Sigmoid colon (tissue), 7 donors: ENCODE data around the gene TMOD1. TPM values are rescaled to one million over a fixed set of nuclear protein-coding genes. Genes with fewer than 3 reads are reported as not detected.

ENCODE experiments used
- DNase-seq: peaks from one replicate; pipeline ENCODE4 v3.0.0-alpha.2; 2019
- H3K27ac ChIP-seq, 4 donors: fragments of 200-600 bp; sonication (generic); one replicate each; pipeline ENCODE4 v1.5.1; 2016 to 2019; ENCODE audit warnings: mild to moderate bottlenecking in 1 of 4
- H3K27me3 ChIP-seq, 3 donors: fragments of 200-600 bp; sonication (generic); one replicate each; pipeline ENCODE4 v1.5.1; 2019; ENCODE audit warnings: mild to moderate bottlenecking in 1 of 3
- H3K36me3 ChIP-seq, 4 donors: fragments of 200-600 bp; sonication (generic); one replicate each; pipeline ENCODE4 v1.5.1; 2016 to 2019
- H3K4me1 ChIP-seq, 4 donors: fragments of 200-600 bp; sonication (generic); one replicate each; pipeline ENCODE4 v1.5.1; 2017 to 2019
- H3K4me3 ChIP-seq, 4 donors: fragments of 200-600 bp; sonication (generic); one replicate each; pipeline ENCODE4 v1.5.1; 2017 to 2019; ENCODE audit warnings: mild to moderate bottlenecking in 2 of 4, moderate library complexity in 1 of 4
- H3K9me3 ChIP-seq, 4 donors: fragments of 200-600 bp in 3 of 4; sonication (generic) in 3 of 4; one replicate each; pipeline versions ENCODE4 v1.5.1 to v1.6.1; 2013 to 2019
- CTCF ChIP-seq, 4 experiments: fragments of 450-650 bp in 3 of 4; fragments of 200-600 bp in 1 of 4; IDR thresholded peaks; one replicate each; pipeline ENCODE4 v1.5.1; 2016 to 2019; ENCODE audit warnings: antibody characterized with exemption in 4 of 4, mild to moderate bottlenecking in 3 of 4, moderate library complexity in 2 of 4
- EP300 ChIP-seq, 4 donors: sonication (generic); formaldehyde crosslinking; IDR thresholded peaks; one replicate each; pipeline ENCODE4 v1.6.1; 2017; ENCODE audit warnings: antibody characterized with exemption in 4 of 4
- POLR2A ChIP-seq, 2 donors: fragments of 450-650 bp; IDR thresholded peaks; one replicate each; pipeline ENCODE4 v1.6.1; 2016; ENCODE audit warnings: antibody characterized with exemption in 2 of 2, mild to moderate bottlenecking in 2 of 2, moderate library complexity in 2 of 2
- POLR2AphosphoS5 ChIP-seq, 4 donors: sonication (generic); formaldehyde crosslinking; IDR thresholded peaks; one replicate each; pipeline ENCODE4 v1.6.1; 2017; ENCODE audit warnings: antibody characterized with exemption in 4 of 4
- WGBS, 2 donors: extraction: QIAGEN DNeasy Blood & Tissue Kit; methylation state at CpG; one replicate each; pipeline ENCODE4 v1.1.7; 2013; 5-methylcytosine and 5-hydroxymethylcytosine counted together
- intact Hi-C: fragments of 100-400 bp; cut with DNase I; formaldehyde crosslinking; loops from one replicate; pipeline ENCODE4 v1.15.1; 2023
- polyA plus RNA-seq, 3 donors: library from polyadenylated mRNA; stranded (reverse); fragments of 200-250 nt; gene quantifications; one replicate each; pipeline ENCODE4 v1.2.3, GENCODE V29; 2013
- total RNA-seq, 4 donors: library from RNA; depleted of rRNA; stranded (reverse); fragments of >200 nt; gene quantifications; one replicate each; pipeline ENCODE4 v1.1.0, GENCODE V29; 2016
- donor health status: healthy with polysubstance abuse.
- donor health status: Bipolar disorder and iron deficiency.
- donor health status: healthy.

The TMOD1 gene
- total and polyA plus RNA-seq, 7 donors: 1.6 to 56.8 (median 28.5) TPM

GRCh38 chr9:97475059-97475458 lies 26.4 kb upstream of the TMOD1 start:
- Histone ChIP-seq H3K9me3 (no peaks in the 10 kb centered on the region), H3K36me3 (peaks cover 0 to 16% (median 0%) of the 10 kb centered on the region in 4 donors), H3K27ac (no peak overlapping the region), H3K4me3 (no peak overlapping the region), H3K27me3 (no peaks in the 10 kb centered on the region), H3K4me1 (peaks cover 0 to 2% (median under 1%) of the 10 kb centered on the region in 4 donors)
- intact Hi-C loops: no loop called here
- no peak for TF ChIP-seq CTCF (IDR thresholded peaks at IDR 0.05)
- TF ChIP-seq POLR2A (IDR thresholded peaks at IDR 0.05): no peak
- 80 to 85% methylated on average over 2 of the region's 2 CpGs for WGBS, 2 donors
- no peak for DNase-seq

GRCh38 chr9:97478301-97478981 lies 23.0 kb upstream of the TMOD1 start:
- TF ChIP-seq POLR2A (IDR thresholded peaks at IDR 0.05): no peak
- TF ChIP-seq CTCF (IDR thresholded peaks at IDR 0.05): no peak
- no peak for TF ChIP-seq EP300 (IDR thresholded peaks at IDR 0.05)
- no peak for TF ChIP-seq POLR2AphosphoS5 (IDR thresholded peaks at IDR 0.05)
- H3K4me3 ChIP-seq: no peak overlapping the region
- H3K4me1 ChIP-seq: no peaks in the 10 kb centered on the region
- no peaks in the 10 kb centered on the region for H3K9me3 ChIP-seq
- no peak overlapping the region for H3K27ac ChIP-seq
- H3K36me3 ChIP-seq: peaks cover 0 to 17% (median 6%) of the 10 kb centered on the region in 4 donors
- DNase-seq: no peak
- H3K27me3 ChIP-seq: no peaks in the 10 kb centered on the region
- intact Hi-C loops: no loop called here
- WGBS, 2 donors: 42 to 66% methylated on average over 3 of the region's 3 CpGs

GRCh38 chr9:97479496-97480159 lies 21.8 kb upstream of the TMOD1 start:
- DNase-seq: no peak
- H3K9me3 ChIP-seq: no peaks in the 10 kb centered on the region
- H3K27ac ChIP-seq: no peak overlapping the region
- H3K36me3 ChIP-seq: peaks cover 0 to 8% (median 6%) of the 10 kb centered on the region in 4 donors
- no peak overlapping the region for H3K4me3 ChIP-seq
- TF ChIP-seq EP300 (IDR thresholded peaks at IDR 0.05): no peak
- TF ChIP-seq POLR2A (IDR thresholded peaks at IDR 0.05): no peak
- TF ChIP-seq POLR2AphosphoS5 (IDR thresholded peaks at IDR 0.05): no peak
- TF ChIP-seq CTCF (IDR thresholded peaks at IDR 0.05): no peak
- peaks cover 0 to 5% (median 0%) of the 10 kb centered on the region in 4 donors for H3K4me1 ChIP-seq
- H3K27me3 ChIP-seq: no peaks in the 10 kb centered on the region
- WGBS, 2 donors: 88 to 94% methylated on average over 5 of the region's 5 CpGs
- intact Hi-C loops: no loop called here

- H3K4me3 ChIP-seq: no peak overlapping the region
- H3K27me3 ChIP-seq: no peaks in the 10 kb centered on the region
- H3K4me1 ChIP-seq: peaks cover 0 to 5% (median 0%) of the 10 kb centered on the region in 4 donors
- WGBS, 2 donors: 49 to 52% methylated on average over 1 of the region's 1 CpG
- no peak for DNase-seq
- no peaks in the 10 kb centered on the region for H3K9me3 ChIP-seq
- H3K36me3 ChIP-seq: peaks cover 0 to 8% (median 6%) of the 10 kb centered on the region in 4 donors
- intact Hi-C loops: no loop called here
- TF ChIP-seq EP300 (IDR thresholded peaks at IDR 0.05) (no peak), POLR2AphosphoS5 (IDR thresholded peaks at IDR 0.05) (no peak), CTCF (IDR thresholded peaks at IDR 0.05) (no peak), POLR2A (IDR thresholded peaks at IDR 0.05) (no peak)
- H3K27ac ChIP-seq: no peak overlapping the region
Measured at GRCh38 chr9:97480174-97480573, 21.3 kb upstream of the TMOD1 start.
